Stimulated activated CD8-positive, alpha-beta memory T cell treated with anti-CD3 and anti-CD28 coated beads, Interleukin-7, amount 100 ng/mL, for 1 hour (primary cell): ENCODE measurements around the gene HYDIN.
"Not testable (repeated sequence)": the region's sequence is repeated elsewhere in the genome, so short reads cannot be mapped to it uniquely, and the experiment has no call there.

Experiments used
- DNase-seq, 2 donors: peaks; one replicate each; pipeline ENCODE4 v3.0.0-alpha.2; 2020; ENCODE audit warnings: low read depth in 2 of 2

HYDIN gene

DNA sequence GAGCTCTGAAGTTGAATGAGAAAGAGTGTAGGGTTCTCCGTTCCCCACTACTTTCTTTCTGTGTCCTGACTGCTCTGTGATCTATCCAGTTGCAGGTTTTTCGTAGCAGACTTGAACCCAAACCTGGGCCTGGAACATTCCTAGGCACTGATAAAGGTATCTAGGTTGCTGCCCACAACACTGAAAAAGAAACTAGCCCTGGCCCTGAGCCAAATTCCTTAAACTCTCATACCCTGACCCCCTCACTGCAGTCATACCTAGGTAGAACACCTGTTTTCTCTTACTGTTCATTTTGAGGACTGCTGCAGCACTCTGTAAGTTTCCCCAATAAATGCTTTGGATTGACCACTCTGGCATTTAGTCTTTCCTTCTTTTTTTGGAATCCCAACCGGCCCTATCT is 5.4 kb downstream of the HYDIN start:
- no peak for DNase-seq

DNA sequence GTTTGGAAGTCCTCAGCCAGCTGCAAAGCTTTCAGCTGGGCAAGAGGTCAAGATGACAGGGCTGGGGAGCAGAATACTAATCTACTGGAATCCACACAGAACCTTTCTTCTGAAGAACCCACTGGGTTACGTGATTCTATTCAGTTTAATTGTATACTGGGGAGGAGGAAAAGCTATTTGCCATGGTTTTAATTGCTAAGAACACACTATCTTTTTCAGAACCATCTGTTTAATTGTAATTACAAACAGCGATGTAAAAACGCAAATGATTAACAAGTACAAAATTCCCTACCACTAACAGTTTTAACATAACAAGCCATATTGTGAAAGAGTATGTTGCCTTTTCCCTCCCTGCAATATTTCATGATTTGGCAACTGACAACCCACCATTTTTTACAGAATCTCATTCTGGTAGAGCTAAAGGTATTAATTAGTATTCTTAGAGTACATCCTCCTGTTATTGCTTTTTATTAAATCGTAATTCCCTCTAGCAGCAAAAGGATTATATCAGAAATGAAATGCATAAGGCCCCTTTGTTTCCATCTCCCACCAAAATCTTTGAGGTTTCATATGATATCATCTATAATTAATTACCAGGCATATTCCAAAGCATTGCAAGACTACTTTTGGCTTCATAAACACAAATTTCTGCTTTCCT is 12.1 kb downstream of the HYDIN start:
- no peak for DNase-seq

DNA sequence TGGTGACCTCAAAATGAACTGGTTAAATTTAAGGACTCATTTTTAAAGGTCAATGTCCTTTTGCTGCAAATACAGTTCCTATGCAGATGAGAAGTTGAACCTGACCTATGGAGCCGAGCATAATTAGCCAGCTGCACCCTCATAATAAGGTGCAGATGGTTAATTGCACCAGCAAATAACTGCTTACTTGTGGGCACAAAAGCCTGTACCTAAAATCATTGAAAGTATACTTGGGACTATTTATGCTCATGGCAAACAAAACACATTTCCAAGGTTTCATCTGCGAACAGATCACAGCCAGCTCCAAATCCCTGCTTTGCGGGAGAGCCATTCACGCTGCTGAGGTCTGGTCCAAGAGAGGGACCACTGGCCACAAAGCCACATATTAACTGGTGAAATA is 13.0 kb downstream of the HYDIN start:
- no peak for DNase-seq

DNA sequence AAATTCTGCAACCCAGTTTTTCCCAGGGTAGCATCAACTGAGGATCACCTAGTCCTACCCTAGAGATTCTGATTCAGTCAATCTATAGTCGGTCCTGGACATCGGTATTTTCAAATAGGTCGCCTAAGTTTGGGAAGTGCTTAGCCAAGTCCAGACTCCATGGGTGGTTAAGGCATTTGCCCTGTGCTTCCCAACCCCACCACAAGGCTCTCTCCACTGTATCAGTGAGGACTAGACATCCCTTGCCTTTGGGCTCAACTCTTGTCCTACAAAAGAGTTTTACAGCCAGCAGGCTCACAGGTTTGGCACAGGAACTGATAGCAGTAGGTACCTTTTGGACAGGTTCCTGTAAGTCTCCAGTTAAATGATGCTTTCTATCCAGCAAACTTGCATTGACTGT is 13.8 kb downstream of the HYDIN start:
- no peak for DNase-seq

DNA sequence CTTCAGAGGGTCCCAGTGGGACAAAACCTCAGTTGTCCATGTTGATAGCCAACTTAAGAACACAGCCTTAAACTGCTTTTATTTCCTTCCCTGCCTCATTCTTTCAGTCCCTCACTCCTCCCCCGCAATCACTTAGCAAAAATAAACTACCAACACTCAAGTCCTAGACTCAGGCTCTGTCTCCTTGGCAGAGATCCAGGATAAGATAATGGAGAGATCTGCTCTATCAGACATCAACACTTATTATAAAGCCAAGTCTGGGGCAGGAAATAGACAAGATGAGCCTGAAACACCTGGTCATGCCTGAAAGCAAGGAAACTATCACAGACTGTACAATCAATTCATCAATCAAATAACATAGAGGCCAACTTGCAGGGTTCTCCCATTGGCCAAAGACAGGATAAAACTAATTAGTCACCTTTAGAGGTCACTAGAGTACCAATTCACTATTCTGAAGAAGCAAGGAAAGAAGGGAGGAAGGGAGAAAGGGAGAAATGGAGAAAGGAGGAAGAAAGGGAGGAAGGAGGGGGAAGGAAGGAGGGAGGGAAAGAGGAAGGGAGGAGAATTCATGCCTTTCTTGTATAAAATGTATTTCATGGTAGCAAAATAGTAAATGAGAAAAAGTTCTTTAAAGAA is 15.7 kb downstream of the HYDIN start:
- DNase-seq: no peak

DNA sequence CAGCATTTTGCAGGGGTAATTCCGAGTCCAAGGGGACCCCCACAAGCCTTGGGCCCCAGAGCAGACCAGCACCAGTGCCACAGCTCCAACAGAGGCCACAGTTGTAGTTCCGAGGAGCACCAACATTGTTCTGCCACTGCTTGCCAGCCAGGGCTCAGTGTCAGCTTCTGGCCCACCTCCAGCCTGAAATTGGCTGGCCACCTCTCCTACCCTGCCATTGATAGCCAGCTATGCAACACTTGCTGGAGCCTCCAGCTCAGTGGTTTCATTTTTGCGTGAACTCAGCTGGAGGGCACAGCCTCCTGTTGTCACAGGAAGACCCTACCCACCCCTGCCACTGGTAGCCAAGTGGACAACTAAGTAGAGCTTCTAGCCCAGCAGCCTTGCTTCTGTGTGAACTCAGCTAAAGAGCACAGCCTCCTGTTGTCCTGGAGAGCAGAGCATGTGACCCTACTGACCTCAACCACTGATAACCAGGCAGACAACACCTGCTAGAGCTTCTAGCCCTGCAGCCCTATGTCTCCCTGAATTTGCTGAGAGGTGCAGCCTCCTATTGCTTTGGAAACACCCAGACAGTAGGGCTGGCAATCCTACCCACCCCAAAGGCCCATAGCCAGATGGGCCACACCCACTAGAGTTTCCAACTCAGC is 24.9 kb downstream of the HYDIN start:
- no peak for DNase-seq

DNA sequence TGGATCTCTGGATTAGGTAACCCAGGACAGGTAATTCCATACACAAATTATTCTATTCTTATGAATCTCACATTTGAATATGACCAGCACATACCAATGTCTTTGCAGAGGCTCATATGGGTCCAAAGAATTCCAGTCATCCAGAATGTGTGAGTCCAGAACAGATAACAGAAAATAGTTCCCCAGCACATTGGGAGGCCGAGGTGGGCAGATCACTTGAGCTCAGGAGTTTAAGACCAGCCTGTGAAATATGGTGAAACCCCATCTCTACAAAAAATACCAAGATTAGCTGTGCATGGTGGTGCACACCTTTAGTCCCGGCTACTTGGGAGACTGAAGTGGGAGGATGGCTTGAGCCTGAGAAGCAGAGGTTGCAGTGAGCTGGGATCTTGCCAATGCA is 26.9 kb downstream of the HYDIN start:
- no peak for DNase-seq

DNA sequence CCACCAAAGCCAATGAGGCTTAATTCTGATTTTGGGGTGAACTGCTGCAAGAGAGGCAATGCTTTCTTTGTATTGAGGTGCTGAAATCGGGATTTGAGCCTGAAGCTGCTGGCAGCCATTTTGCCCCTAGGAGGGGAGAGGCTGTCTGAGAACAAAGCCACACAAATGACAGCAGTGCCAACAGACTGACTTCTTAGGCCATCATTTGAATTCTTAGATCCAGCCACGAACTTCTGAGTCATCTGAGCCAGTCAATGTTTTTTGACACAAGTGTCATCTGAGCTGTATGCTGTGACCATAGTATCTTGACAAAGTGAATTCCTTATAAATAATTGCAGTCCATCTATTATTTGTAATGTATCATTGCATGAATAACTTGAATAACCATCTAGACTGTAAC is 29.0 kb downstream of the HYDIN start:
- no peak for DNase-seq

DNA sequence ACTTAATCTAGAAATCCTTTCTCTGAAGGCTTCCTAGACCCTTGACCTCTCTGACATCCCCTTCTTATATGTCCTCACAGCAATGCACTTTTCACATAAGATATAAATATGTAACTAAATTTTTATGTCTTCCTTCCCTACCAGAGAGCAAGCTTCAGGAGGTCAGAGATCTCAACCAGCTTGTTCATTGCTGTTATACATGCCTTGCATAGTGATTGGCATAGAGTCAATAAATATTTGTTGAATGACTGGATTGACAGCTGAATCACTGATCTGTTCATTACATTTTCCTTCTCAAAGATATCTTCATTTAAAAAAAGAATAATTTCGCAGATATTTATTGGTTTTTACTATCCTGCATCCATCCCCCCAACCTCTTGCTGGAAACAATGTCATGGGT is 29.5 kb downstream of the HYDIN start:
- no peak for DNase-seq

DNA sequence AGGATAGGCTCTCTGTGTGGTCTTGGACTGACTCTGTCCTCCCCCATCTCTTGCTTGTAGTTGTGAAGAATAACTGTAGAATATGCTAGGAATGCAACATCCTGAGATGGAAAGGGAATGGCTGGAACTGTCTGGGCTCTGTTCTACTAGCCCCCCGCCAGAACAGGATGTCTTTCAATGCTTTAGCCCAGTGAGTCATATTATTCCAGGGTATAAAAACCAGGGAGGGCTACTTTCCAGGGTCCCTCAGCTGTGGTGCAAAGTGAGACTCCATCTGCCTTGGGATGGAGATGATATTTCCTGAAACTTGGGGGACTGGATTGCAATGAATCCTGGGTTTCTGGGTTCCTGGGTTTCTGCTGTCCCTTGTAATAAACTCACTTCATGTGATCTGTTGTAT is 32.1 kb downstream of the HYDIN start:
- DNase-seq: no peak

DNA sequence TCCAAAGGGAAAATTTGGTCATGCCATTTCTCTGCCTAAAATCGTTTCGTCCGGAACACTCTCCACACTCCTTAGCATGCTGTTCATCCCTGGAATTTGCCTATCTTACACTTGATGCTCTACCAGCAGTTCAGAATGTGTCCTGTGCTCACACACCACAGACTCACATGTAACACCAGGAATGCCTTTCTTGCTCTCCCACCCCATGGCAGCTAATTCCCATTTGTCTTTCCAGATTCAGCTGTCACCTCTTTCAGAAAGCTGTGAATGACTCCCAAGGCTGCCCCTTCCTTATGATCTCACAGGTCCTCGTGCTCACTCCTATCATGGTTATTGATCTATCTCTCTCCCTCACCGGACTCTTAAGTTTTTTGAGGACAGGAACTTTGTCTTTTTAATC is 38.1 kb downstream of the HYDIN start:
- DNase-seq: no peak

DNA sequence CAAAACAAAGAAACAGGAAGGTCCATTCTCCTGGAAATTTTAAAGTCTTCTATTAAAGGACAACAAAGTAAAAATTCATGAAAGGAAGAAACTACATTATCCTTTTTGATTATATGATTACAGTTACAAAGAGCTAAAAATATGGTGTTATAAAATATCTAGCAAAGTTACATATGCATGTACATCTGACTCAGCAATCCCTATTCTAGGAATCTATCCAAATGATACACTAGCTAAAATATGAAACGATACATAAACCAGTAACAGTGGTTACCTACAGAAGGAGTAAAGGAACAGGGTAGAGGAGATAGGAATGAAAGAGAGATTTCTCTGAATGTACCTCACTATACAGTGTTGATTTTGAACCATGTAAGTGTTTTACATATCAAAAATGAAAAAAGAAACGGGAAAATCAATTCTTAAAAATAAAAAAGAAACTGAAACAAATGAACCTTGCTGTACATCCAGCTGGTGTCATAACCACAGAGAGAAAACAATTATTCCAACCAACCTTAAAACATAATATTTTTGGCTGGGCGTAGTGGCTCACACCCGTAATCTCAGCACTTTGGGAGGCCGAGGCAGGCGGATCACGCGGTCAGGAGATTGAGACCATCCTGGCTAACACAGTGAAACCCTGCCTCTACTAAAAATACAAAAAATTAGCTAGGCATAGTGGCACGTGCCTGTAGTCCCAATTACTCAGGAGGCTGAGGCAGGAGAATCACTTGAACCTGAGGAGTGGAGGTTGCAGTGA is 41.4 kb downstream of the HYDIN start:
- DNase-seq: no peak

DNA sequence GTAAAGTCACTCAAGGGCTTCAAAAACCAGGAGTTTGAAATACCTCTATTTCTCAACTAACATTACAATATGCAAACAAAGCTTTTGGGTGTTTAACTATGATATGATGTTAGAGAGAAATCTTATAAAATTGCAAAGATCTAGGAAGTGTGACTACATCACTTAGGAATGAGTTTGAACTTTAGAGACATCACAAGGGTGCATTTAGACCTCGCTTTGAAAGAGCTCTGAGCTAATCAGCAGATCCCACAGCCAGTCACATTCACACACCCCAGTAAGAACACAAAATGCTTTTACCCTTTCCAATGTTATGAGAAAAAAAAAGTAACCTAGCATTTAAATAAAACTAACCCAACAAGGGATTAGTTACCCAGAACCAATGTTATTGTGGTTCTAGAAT is 45.2 kb downstream of the HYDIN start:
- DNase-seq: no peak

DNA sequence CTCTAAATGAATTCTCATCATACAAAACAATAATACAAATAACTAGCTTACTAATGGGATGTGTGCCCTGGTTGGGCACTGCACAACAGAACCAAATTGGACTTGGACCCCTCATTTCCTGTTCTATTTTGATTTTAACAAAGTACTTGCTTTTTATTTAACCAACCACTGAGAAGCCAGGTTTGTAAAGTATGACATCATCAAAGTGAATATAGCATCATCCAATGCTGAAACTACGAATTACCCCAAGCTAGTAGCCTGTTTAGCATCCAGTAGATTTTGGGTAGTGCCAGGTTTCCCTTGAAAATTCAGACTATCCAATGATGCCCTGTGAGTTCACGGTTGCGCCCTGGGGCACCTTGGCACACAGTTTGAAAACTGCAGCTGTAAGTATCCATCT is 51.0 kb downstream of the HYDIN start:
- DNase-seq: no peak

DNA sequence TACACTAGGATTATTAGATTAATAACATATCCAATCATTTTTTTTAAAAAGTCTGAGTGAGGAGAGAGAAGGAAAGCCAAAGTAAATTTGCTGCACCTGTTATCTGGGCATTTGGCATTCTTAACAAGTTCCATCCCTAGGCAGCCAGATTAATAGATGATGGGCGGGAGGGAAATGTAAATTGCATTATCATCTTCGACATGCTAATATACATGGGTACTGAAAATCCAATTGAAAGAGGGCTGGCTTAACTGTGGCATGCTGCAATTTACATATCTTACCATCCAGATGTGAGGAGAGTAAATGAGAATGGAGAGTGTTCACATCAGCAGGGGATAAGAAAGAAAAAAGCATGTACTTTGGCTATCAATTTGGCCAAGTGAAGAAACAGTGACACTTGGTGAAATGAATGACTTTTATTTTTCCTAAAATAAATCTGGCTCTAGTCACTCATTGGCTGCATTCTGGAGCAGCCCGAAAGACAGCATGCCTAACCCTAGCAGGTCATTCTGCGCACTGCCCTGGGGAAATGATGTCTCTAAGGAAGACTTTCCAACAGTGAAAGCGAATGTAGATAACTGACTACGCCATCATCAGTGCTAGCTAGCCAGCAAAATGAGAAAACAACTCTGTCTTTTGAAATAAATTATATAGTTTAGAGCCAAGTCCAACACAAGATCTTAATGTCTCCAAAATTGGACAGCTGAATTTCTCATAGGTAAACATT is 57.9 kb downstream of the HYDIN start:
- no peak for DNase-seq

DNA sequence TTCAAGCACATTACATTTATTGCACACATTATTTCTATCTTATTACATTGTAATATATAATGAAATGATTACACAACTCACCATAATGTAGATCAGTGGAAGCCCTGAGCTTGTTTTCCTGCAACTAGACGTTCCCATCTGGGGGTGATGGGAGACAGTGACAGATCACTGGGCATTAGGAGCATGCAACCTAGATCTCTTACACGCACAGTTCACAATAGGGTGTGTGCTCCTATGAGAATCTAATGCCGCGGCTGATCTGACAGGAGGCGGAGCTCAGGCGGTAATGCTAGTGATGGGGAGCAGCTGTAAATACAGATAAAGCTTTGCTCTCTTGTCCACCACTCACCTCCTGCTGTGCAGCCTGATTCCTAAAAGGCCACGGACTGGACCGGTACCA is 69.5 kb downstream of the HYDIN start:
- DNase-seq: not testable (repeated sequence)

DNA sequence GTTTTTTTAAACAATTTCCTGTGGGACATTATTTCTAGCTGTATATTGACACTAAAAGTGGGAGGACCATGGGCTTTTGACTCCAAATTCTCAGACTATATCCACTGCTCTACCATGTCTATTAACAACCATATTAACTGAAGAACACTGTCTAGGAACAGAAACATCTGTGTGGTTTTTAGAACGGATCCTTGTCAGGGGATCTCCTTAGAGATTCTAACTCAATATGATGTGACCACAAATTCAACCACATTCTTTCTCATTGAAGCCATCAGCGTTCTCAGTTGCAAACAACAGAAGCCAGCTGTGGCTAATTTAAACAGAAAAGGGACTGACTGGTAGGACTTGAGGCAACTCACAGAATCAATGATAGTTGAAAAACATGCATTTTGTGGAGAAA is 73.2 kb downstream of the HYDIN start:
- DNase-seq: not testable (repeated sequence)

DNA sequence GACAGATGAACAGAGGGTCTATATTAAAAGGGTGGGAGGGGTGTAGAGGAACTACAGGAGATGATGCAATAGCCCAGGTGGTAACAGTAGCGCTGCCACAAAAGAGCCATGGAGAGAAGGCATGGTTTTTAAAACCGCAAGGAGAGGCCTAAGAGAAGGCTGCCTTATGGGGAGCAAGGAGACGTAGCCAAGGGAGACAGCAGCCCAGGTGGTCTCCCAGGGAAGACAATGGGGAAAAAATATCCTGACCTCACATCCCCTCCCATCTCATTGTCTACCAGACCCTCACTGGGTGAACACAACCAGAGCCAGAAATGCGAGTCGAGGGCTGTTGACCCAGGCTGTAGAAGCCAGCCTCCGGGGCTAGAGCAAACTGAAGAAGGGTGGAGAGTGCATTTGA is 77.2 kb downstream of the HYDIN start:
- DNase-seq: not testable (repeated sequence)

DNA sequence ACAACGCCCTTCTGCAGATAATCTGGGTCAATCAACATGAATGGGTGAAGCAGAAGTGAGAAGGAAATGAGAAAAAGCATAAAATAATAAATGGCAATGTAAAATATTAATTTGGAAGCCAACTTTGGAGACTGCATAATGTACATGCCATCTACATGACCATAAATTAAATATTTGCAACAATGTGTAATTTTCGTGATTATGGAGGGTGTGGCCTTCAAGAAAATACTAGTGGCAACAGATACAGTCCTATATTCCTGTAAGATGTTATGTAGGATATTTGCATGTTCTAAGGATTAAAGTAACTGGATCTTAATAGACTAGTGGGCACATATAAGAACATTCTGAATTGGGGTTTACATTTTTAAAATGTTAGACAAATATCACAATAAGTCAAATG is 78.9 kb downstream of the HYDIN start:
- DNase-seq: not testable (repeated sequence)

DNA sequence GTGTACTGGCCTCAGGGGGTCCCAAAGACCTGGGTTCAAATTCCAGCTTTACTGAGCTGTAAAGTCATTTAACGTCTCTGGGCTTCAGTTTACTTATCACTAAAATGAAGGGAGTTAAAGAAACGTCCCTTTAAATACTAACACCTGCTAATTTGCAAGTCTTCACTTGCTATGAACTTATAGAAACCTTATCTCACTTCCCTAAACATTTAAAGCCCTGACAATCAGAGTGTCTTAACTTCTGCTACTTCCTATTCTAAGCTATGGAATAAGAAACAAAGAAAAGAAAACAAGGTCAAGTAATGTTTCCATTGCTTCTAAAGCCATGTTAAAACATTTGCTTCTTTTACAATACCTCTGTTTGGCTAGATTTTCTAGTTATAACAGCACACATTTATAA is 87.3 kb downstream of the HYDIN start:
- not testable (repeated sequence) for DNase-seq

DNA sequence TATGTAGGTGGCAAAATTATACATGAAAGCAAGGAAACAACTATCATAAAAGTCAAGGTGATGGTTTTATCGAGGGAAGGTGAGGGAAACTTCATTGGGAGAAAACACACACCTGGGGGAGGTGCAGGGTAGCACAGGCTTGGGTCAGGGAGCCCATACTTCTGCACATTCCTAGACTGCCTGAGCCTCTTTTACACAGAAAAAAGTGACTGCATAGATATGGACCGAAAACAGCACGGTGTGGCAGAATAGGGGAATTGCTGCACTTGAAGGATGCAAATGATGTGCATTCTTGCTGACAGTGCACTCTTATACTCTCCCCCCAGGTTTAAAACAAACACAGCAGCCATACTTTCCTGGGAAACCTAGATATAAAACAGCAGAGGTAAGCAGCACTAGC is 120.0 kb downstream of the HYDIN start:
- not testable (repeated sequence) for DNase-seq

DNA sequence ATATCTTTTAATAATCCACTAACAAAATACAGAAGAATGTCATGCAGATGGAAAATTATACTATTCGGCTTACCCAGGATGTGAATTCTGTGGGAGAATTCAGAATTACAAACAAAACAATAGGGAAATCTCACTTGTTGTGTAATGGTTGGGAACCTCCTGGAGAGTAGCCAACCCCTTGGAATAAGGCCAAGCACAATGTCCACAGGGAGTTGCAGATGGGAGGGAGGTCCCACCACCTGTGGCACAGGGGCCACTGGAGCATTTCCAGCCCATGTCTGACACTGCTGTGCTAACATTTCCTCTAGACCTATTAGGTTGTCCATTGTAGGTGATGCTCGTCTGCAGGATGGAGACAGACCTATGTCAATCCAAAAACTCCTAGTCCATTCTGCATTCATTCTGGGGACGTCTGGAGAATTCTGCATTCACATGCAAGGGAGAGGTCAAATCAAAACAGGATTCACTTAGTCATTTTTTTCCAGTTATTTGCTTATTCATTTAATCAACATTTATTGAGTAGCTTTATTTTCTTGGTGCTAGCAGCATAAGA is 120.8 kb downstream of the HYDIN start:
- DNase-seq: not testable (repeated sequence)
